K562 (cell line): ENCODE data around the gene RASSF7. TPM values are rescaled to one million over a fixed set of nuclear protein-coding genes. Genes with fewer than 3 reads are reported as not detected.
A peak's percentile ranks its signal among the peaks of the same experiment; 100 is the strongest.

ENCODE experiments used
- AFF1 ChIP-seq, 2 experiments: fragments of 450-650 bp; IDR thresholded peaks; 2 replicates each; pipeline ENCODE4 v1.6.1; 2018; ENCODE audit warnings: mild to moderate bottlenecking in 2 of 2, low read depth in 1 of 2; ENCODE audit not compliant: partially characterized antibody in 2 of 2
- ARHGAP35 ChIP-seq: fragments of 450-650 bp; IDR thresholded peaks from 2 replicates; pipeline ENCODE4 v1.6.1; 2018; ENCODE audit not compliant: partially characterized antibody
- CBX8 ChIP-seq: fragments of 200-600 bp; sonication (generic); IDR thresholded peaks from 2 replicates; pipeline ENCODE4 v1.6.1; 2012; ENCODE audit warnings: borderline replicate concordance, mixed run types, low read depth, mild to moderate bottlenecking, moderate library complexity, mixed read lengths, low read length, control low read depth, inconsistent platforms; ENCODE audit not compliant: poor library complexity, severe bottlenecking; ENCODE audit errors: extremely low read depth
- CTCF ChIP-seq, 3 experiments: IDR thresholded peaks in 2 of 3; conservative IDR thresholded peaks in 1 of 3; 2 replicates each; pipeline ENCODE4 v1.5.1; 2011 to 2012; ENCODE audit warnings: low read length in 3 of 3, mild to moderate bottlenecking in 3 of 3, control low read depth in 2 of 3, improper control_type of control experiment in 1 of 3, inconsistent platforms in 1 of 3, low read depth in 1 of 3, mixed read lengths in 1 of 3, moderate library complexity in 1 of 3; ENCODE audit not compliant: insufficient read depth in 2 of 3
- DEAF1 ChIP-seq: fragments of 450-650 bp; formaldehyde crosslinking; IDR thresholded peaks from 2 replicates; pipeline ENCODE4 v1.4.0; 2020; ENCODE audit warnings: mild to moderate bottlenecking, moderate library complexity
- FOXK1 ChIP-seq: sonication (generic); formaldehyde crosslinking; IDR thresholded peaks from 2 replicates; pipeline ENCODE4 v1.8.0; 2022; ENCODE audit warnings: missing genetic modification reagents, mild to moderate bottlenecking, borderline replicate concordance
- HEY1 ChIP-seq: fragments of 250-450 bp; sonication (Bioruptor Pico); IDR thresholded peaks from 2 replicates; pipeline ENCODE4 v1.5.0; 2020; ENCODE audit warnings: mild to moderate bottlenecking, moderate library complexity, borderline replicate concordance
- ID3 ChIP-seq, 2 experiments: fragments of 250-450 bp in 1 of 2; fragments of 450-650 bp in 1 of 2; sonication (Bioruptor Pico) in 1 of 2; IDR thresholded peaks; 2 replicates each; pipeline versions ENCODE4 v1.6.1 to v1.8.0; 2016 to 2021; ENCODE audit warnings: mild to moderate bottlenecking in 2 of 2, moderate library complexity in 2 of 2, missing compliant biosample characterization in 1 of 2, missing genetic modification characterization in 1 of 2
- KLF16 ChIP-seq: IDR thresholded peaks from 2 replicates; pipeline ENCODE4 v1.6.1; 2016; ENCODE audit warnings: antibody characterized with exemption
- L3MBTL2 ChIP-seq: fragments of 450-650 bp; IDR thresholded peaks from 2 replicates; pipeline ENCODE4 v1.6.1; 2016; ENCODE audit warnings: mild to moderate bottlenecking, moderate library complexity
- MAFF ChIP-seq: IDR thresholded peaks from 2 replicates; pipeline ENCODE4 v1.6.1; 2012; ENCODE audit warnings: low read length, improper control_type of control experiment
- TFE3 ChIP-seq: fragments of 450-650 bp; formaldehyde crosslinking; IDR thresholded peaks from 2 replicates; pipeline ENCODE4 v1.4.0; 2020; ENCODE audit warnings: mild to moderate bottlenecking, mixed read lengths
- ZBTB7A ChIP-seq: IDR thresholded peaks from 2 replicates; pipeline ENCODE4 v1.6.1; 2011; ENCODE audit warnings: low read depth, mild to moderate bottlenecking, low read length, moderate library complexity, borderline replicate concordance; ENCODE audit not compliant: control insufficient read depth
- ZFP36 ChIP-seq: fragments of 150-350 bp; IDR thresholded peaks from 2 replicates; pipeline ENCODE4 v1.6.1; 2018; ENCODE audit warnings: low read length, low read depth; ENCODE audit not compliant: partially characterized antibody
- ZNF174 ChIP-seq: fragments of 250-450 bp; sonication (Bioruptor Pico); IDR thresholded peaks from 2 replicates; pipeline ENCODE4 v1.4.0; 2020; ENCODE audit warnings: mild to moderate bottlenecking
- ZNF830 ChIP-seq: fragments of 250-450 bp; sonication (Bioruptor Pico); IDR thresholded peaks from 2 replicates; pipeline ENCODE4 v1.5.0; 2021; ENCODE audit warnings: mild to moderate bottlenecking
- polyA plus RNA-seq, 8 experiments: library from polyadenylated mRNA; depleted of rRNA in 4 of 8; stranded (reverse) in 5 of 8; unstranded in 3 of 8; fragments of >200 nt; fragmentation: Nextera tagmentation in 2 of 8; fragmentation: Illumina TruSeq in 1 of 8; extraction: Ambion mirVana in 2 of 8; extraction: Trizol in 1 of 8; gene quantifications; 2 replicates each; pipeline versions ENCODE4 v1.2.1 to v1.2.3, GENCODE V29; 2011 to 2014; ENCODE audit warnings: inconsistent platforms in 1 of 8, missing spikeins in 1 of 8
- total RNA-seq, 7 experiments: library from RNA; depleted of rRNA in 6 of 7; stranded (reverse); fragments of >200 nt in 6 of 7; fragmentation: Illumina TruSeq in 2 of 7; extraction: Trizol in 2 of 7; gene quantifications; 2 replicates each; pipeline versions ENCODE4 v1.2.1 to v1.2.3, GENCODE V29; 2011 to 2021; ENCODE audit warnings: low replicate concordance in 1 of 7

The RASSF7 gene
- total and polyA plus RNA-seq, 9 of the 15 experiments (the other 6 are each of a cell fraction or from before 2014, with no cell fraction given) = 0.41 to 45.2 (median 18.6) TPM

- TF ChIP-seq MAFF = no peak
- TF ChIP-seq DEAF1 (CRISPR knock-in tag) = peak; percentile 92
- no peak for TF ChIP-seq ZNF174 (CRISPR knock-in tag)
- TF ChIP-seq CBX8 = no peak
- peak; percentile 62; the same call in 1 of the 2 replicates for TF ChIP-seq ZBTB7A
- peak; percentile 91 to 99 (median 99) for TF ChIP-seq CTCF (IDR thresholded peaks at IDR 0.05 in 2 of 3, conservative IDR thresholded peaks at IDR 0.05 in 1 of 3; ENCODE audit: insufficient read depth in 2 of 3, low read depth in 1 of 3, low read length in 3 of 3)
- no peak for TF ChIP-seq KLF16
- no peak for TF ChIP-seq ID3 (CRISPR knock-in tag; IDR thresholded peaks at IDR 0.05)
- peak; percentile 87 for TF ChIP-seq ID3 (tag; IDR thresholded peaks at IDR 0.05)
- TF ChIP-seq ZNF830 (CRISPR knock-in tag) = no peak
- peak; percentile 14 for TF ChIP-seq ZFP36
- no peak for TF ChIP-seq HEY1 (CRISPR knock-in tag)
- TF ChIP-seq L3MBTL2 = peak; percentile 99
- no peak for TF ChIP-seq FOXK1 (CRISPR knock-in tag)
- TF ChIP-seq AFF1 (IDR thresholded peaks at IDR 0.05; ENCODE audit: low read depth in 1 of 2, partially characterized antibody in 2 of 2) = peak in 1 of 2 experiments; percentile 38
- TF ChIP-seq TFE3 (CRISPR knock-in tag) = peak; percentile 100
- TF ChIP-seq ARHGAP35 = no peak
Observed at GRCh38 chr11:518463-519202, 42.1 kb upstream of the RASSF7 start (continued).
